ENCODE data around the gene UGCG.
"Not testable (repeated sequence)": the region's sequence is repeated elsewhere in the genome, so short reads cannot be mapped to it uniquely, and the experiment has no call there.

The UGCG gene

GRCh38 chr9:111948951-111949350, 52.3 kb downstream of the UGCG start:
- Mint-ChIP-seq H3K27me3 (no peaks in the 10 kb centered on the region), H3K27ac (no peak overlapping the region)

GRCh38 chr9:111949919-111950318, 53.3 kb downstream of the UGCG start:
- peaks cover 16% of the 10 kb centered on the region for H3K4me1 Mint-ChIP-seq
- H3K27me3 Mint-ChIP-seq, result no peaks in the 10 kb centered on the region
- no peaks in the 10 kb centered on the region for H3K9me3 Mint-ChIP-seq
- H3K36me3 Mint-ChIP-seq, result no peaks in the 10 kb centered on the region
- H3K27ac Mint-ChIP-seq, result no peak overlapping the region
- no peak overlapping the region for H3K4me3 Mint-ChIP-seq

More at GRCh38 chr9:111948951-111949350, 52.3 kb downstream of the UGCG start:
- H3K4me3 Mint-ChIP-seq, result no peak overlapping the region
- H3K4me1 Mint-ChIP-seq, result peaks cover 23% of the 10 kb centered on the region
- H3K36me3 Mint-ChIP-seq, result no peaks in the 10 kb centered on the region
- H3K9me3 Mint-ChIP-seq, result no peaks in the 10 kb centered on the region

GRCh38 chr9:111952559-111952958, 55.9 kb downstream of the UGCG start:
- Mint-ChIP-seq H3K27me3 (no peaks in the 10 kb centered on the region), H3K9me3 (no peaks in the 10 kb centered on the region), H3K4me3 (no peak overlapping the region), H3K36me3 (no peaks in the 10 kb centered on the region), H3K27ac (no peak overlapping the region), H3K4me1 (peaks cover 18% of the 10 kb centered on the region)

- no peaks in the 10 kb centered on the region for H3K9me3 Mint-ChIP-seq
- no peak overlapping the region for H3K4me3 Mint-ChIP-seq
- no peaks in the 10 kb centered on the region for H3K27me3 Mint-ChIP-seq
- no peak overlapping the region for H3K27ac Mint-ChIP-seq
- H3K36me3 Mint-ChIP-seq, result no peaks in the 10 kb centered on the region
- H3K4me1 Mint-ChIP-seq, result peaks cover 27% of the 10 kb centered on the region
Measured at GRCh38 chr9:111953444-111953843, 56.8 kb downstream of the UGCG start.

GRCh38 chr9:111955048-111955447, 58.4 kb downstream of the UGCG start:
- H3K9me3 Mint-ChIP-seq, result no peaks in the 10 kb centered on the region
- no peaks in the 10 kb centered on the region for H3K27me3 Mint-ChIP-seq
- H3K36me3 Mint-ChIP-seq, result no peaks in the 10 kb centered on the region
- H3K27ac Mint-ChIP-seq, result peak overlapping the region; percentile 56
- H3K4me1 Mint-ChIP-seq, result peaks cover 27% of the 10 kb centered on the region
- H3K4me3 Mint-ChIP-seq, result no peak overlapping the region

- Mint-ChIP-seq H3K9me3 (no peaks in the 10 kb centered on the region), H3K4me1 (peaks cover 27% of the 10 kb centered on the region), H3K27me3 (no peaks in the 10 kb centered on the region), H3K4me3 (peak overlapping the region; percentile 82), H3K36me3 (no peaks in the 10 kb centered on the region), H3K27ac (peak overlapping the region; percentile 68)
Measured at GRCh38 chr9:111957856-111958631, 61.4 kb downstream of the UGCG start.

GRCh38 chr9:111959468-111960359, 63.1 kb downstream of the UGCG start:
- peaks cover 27% of the 10 kb centered on the region for H3K4me1 Mint-ChIP-seq
- H3K27ac Mint-ChIP-seq, result no peak overlapping the region
- no peaks in the 10 kb centered on the region for H3K36me3 Mint-ChIP-seq
- no peaks in the 10 kb centered on the region for H3K9me3 Mint-ChIP-seq
- no peak overlapping the region for H3K4me3 Mint-ChIP-seq
- H3K27me3 Mint-ChIP-seq, result no peaks in the 10 kb centered on the region

GRCh38 chr9:111960485-111960884, 63.9 kb downstream of the UGCG start:
- H3K4me1 Mint-ChIP-seq, result peaks cover 28% of the 10 kb centered on the region
- not testable (repeated sequence) for H3K27ac Mint-ChIP-seq, H3K4me3 Mint-ChIP-seq, H3K36me3 Mint-ChIP-seq, H3K9me3 Mint-ChIP-seq, H3K27me3 Mint-ChIP-seq

GRCh38 chr9:111961009-111961408, 64.4 kb downstream of the UGCG start:
- no peak overlapping the region for H3K4me3 Mint-ChIP-seq
- peaks cover 25% of the 10 kb centered on the region for H3K4me1 Mint-ChIP-seq
- H3K9me3 Mint-ChIP-seq, result no peaks in the 10 kb centered on the region
- H3K36me3 Mint-ChIP-seq, result no peaks in the 10 kb centered on the region
- no peak overlapping the region for H3K27ac Mint-ChIP-seq
- no peaks in the 10 kb centered on the region for H3K27me3 Mint-ChIP-seq

GRCh38 chr9:111961575-111961974, 65.0 kb downstream of the UGCG start:
- Mint-ChIP-seq H3K27ac (no peak overlapping the region), H3K4me3 (no peak overlapping the region), H3K9me3 (no peaks in the 10 kb centered on the region), H3K27me3 (no peaks in the 10 kb centered on the region), H3K36me3 (no peaks in the 10 kb centered on the region), H3K4me1 (peaks cover 24% of the 10 kb centered on the region)

GRCh38 chr9:111962021-111962420, 65.4 kb downstream of the UGCG start:
- H3K36me3 Mint-ChIP-seq, result no peaks in the 10 kb centered on the region
- no peaks in the 10 kb centered on the region for H3K9me3 Mint-ChIP-seq
- H3K4me1 Mint-ChIP-seq, result peaks cover 24% of the 10 kb centered on the region
- H3K27ac Mint-ChIP-seq, result no peak overlapping the region
- no peaks in the 10 kb centered on the region for H3K27me3 Mint-ChIP-seq
- no peak overlapping the region for H3K4me3 Mint-ChIP-seq

GRCh38 chr9:111963995-111964394, 67.4 kb downstream of the UGCG start:
- no peaks in the 10 kb centered on the region for H3K36me3 Mint-ChIP-seq
- no peaks in the 10 kb centered on the region for H3K27me3 Mint-ChIP-seq
- no peak overlapping the region for H3K27ac Mint-ChIP-seq
- no peak overlapping the region for H3K4me3 Mint-ChIP-seq
- H3K4me1 Mint-ChIP-seq, result peaks cover 8% of the 10 kb centered on the region
- H3K9me3 Mint-ChIP-seq, result no peaks in the 10 kb centered on the region

GRCh38 chr9:111965566-111966019, 69.0 kb downstream of the UGCG start:
- H3K9me3 Mint-ChIP-seq, result no peaks in the 10 kb centered on the region
- peak overlapping the region; percentile 30 for H3K27ac Mint-ChIP-seq
- peaks cover 5% of the 10 kb centered on the region for H3K4me1 Mint-ChIP-seq
- H3K36me3 Mint-ChIP-seq, result no peaks in the 10 kb centered on the region
- H3K4me3 Mint-ChIP-seq, result no peak overlapping the region
- no peaks in the 10 kb centered on the region for H3K27me3 Mint-ChIP-seq

- no peaks in the 10 kb centered on the region for H3K27me3 Mint-ChIP-seq
- H3K4me3 Mint-ChIP-seq, result no peak overlapping the region
- no peaks in the 10 kb centered on the region for H3K9me3 Mint-ChIP-seq
- peaks cover 5% of the 10 kb centered on the region for H3K4me1 Mint-ChIP-seq
- H3K27ac Mint-ChIP-seq, result no peak overlapping the region
- H3K36me3 Mint-ChIP-seq, result no peaks in the 10 kb centered on the region
Measured at GRCh38 chr9:111966124-111966723, 69.6 kb downstream of the UGCG start.

GRCh38 chr9:111966861-111967291, 70.3 kb downstream of the UGCG start:
- H3K4me3 Mint-ChIP-seq, result no peak overlapping the region
- H3K4me1 Mint-ChIP-seq, result peaks cover 5% of the 10 kb centered on the region
- H3K36me3 Mint-ChIP-seq, result no peaks in the 10 kb centered on the region
- H3K9me3 Mint-ChIP-seq, result no peaks in the 10 kb centered on the region
- H3K27me3 Mint-ChIP-seq, result no peaks in the 10 kb centered on the region
- no peak overlapping the region for H3K27ac Mint-ChIP-seq

GRCh38 chr9:111967621-111968020, 71.0 kb downstream of the UGCG start:
- Mint-ChIP-seq H3K36me3 (no peaks in the 10 kb centered on the region), H3K4me1 (peaks cover 5% of the 10 kb centered on the region), H3K4me3 (no peak overlapping the region), H3K27me3 (no peaks in the 10 kb centered on the region), H3K27ac (no peak overlapping the region), H3K9me3 (no peaks in the 10 kb centered on the region)
